HL-60 (cell line): ENCODE results near the gene MAPKAPK3.
A peak's percentile ranks its signal among the peaks of the same experiment; 100 is the strongest.
"Not testable (repeated sequence)": the region's sequence is repeated elsewhere in the genome, so short reads cannot be mapped to it uniquely, and the experiment has no call there.

ENCODE experiments used
- DNase-seq, 2 experiments: peaks; one replicate each; pipeline ENCODE4 v3.0.0-alpha.2; 2010 to 2020; ENCODE audit warnings: low read depth in 1 of 2, low spot score in 1 of 2
- H3K27ac ChIP-seq: fragments of 250-450 bp; sonication (Bioruptor Pico); replicated peaks from 2 replicates; pipeline ENCODE4 v1.5.1; 2020; ENCODE audit warnings: mild to moderate bottlenecking, moderate library complexity
- H3K27me3 ChIP-seq: fragments of 250-450 bp; sonication (Bioruptor Pico); 2 replicates; pipeline ENCODE4 v1.5.1; 2021; ENCODE audit warnings: mild to moderate bottlenecking, moderate library complexity; ENCODE audit not compliant: insufficient read depth, poor library complexity, severe bottlenecking
- H3K4me3 ChIP-seq: replicated peaks from 2 replicates; pipeline ENCODE4 v1.5.1; 2011; ENCODE audit warnings: mild to moderate bottlenecking, control low read depth, low read length; ENCODE audit not compliant: insufficient read depth
- GABPA ChIP-seq: IDR thresholded peaks from 2 replicates; pipeline ENCODE4 v1.6.1; 2012; ENCODE audit warnings: low read depth
- POLR2AphosphoS5 ChIP-seq: IDR thresholded peaks from 2 replicates; pipeline ENCODE4 v1.6.1; 2012; ENCODE audit warnings: low read depth
- REST ChIP-seq: IDR thresholded peaks from 2 replicates; pipeline ENCODE4 v1.6.1; 2012; ENCODE audit warnings: low read depth; ENCODE audit not compliant: insufficient replicate concordance
- SPI1 ChIP-seq: IDR thresholded peaks from 2 replicates; pipeline ENCODE4 v1.6.1; 2012; ENCODE audit warnings: low read depth, mild to moderate bottlenecking, borderline replicate concordance
- TF ChIP-seq, protein P1 (sequence below): IDR thresholded peaks from one replicate; pipeline ENCODE4 v1.5.1; 2011; ENCODE audit warnings: low read length, control low read depth, inconsistent platforms; ENCODE audit not compliant: insufficient read depth

MAPKAPK3 gene

GRCh38 chr3:50665081-50665840 lies 48.3 kb downstream of the MAPKAPK3 start:
- H3K27me3 ChIP-seq: peaks cover 2% of the 10 kb centered on the region
- H3K27ac ChIP-seq: no peak overlapping the region
- H3K4me3 ChIP-seq: no peak overlapping the region
- no peak for TF ChIP-seq GABPA
- no peak for TF ChIP-seq POLR2AphosphoS5
- TF ChIP-seq REST: no peak
- TF ChIP-seq, protein P1, sequence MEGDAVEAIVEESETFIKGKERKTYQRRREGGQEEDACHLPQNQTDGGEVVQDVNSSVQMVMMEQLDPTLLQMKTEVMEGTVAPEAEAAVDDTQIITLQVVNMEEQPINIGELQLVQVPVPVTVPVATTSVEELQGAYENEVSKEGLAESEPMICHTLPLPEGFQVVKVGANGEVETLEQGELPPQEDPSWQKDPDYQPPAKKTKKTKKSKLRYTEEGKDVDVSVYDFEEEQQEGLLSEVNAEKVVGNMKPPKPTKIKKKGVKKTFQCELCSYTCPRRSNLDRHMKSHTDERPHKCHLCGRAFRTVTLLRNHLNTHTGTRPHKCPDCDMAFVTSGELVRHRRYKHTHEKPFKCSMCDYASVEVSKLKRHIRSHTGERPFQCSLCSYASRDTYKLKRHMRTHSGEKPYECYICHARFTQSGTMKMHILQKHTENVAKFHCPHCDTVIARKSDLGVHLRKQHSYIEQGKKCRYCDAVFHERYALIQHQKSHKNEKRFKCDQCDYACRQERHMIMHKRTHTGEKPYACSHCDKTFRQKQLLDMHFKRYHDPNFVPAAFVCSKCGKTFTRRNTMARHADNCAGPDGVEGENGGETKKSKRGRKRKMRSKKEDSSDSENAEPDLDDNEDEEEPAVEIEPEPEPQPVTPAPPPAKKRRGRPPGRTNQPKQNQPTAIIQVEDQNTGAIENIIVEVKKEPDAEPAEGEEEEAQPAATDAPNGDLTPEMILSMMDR: no peak
- peak; percentile 93 for TF ChIP-seq SPI1
- DNase-seq: peak in 1 of 2 experiments; percentile 56

GRCh38 chr3:50665841-50666115 lies 48.8 kb downstream of the MAPKAPK3 start:
- H3K4me3 ChIP-seq, H3K27me3 ChIP-seq, DNase-seq, H3K27ac ChIP-seq: not testable (repeated sequence)

DNA sequence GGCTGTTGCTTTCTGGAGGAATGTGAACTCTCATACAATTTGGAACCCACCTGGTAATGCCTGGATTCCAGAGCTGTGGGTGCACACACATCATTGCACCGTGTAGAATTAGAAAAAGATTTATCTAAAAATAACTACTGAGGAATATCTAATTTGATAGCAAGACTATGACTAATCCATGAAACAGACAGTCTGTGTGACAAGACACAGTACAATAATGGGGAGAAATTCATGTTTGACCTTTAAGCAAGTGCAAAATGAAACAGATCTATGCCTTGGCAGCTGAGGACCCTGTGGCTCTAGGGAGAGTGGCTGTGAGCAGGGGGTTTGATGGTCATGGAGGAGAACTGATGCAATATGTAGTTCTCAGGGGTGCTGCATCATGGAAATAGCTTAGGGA lies 49.9 kb downstream of the MAPKAPK3 start:
- DNase-seq: no peak
- Histone ChIP-seq H3K27ac (no peak overlapping the region), H3K4me3 (no peak overlapping the region), H3K27me3 (peaks cover 7% of the 10 kb centered on the region)
- TF ChIP-seq GABPA: no peak
- no peak for TF ChIP-seq SPI1
- TF ChIP-seq POLR2AphosphoS5: no peak
- TF ChIP-seq, protein P1: no peak

GRCh38 chr3:50671331-50671730 lies 54.4 kb downstream of the MAPKAPK3 start:
- DNase-seq: no peak
- H3K27me3 ChIP-seq: peaks cover 41% of the 10 kb centered on the region
- H3K27ac ChIP-seq: no peak overlapping the region
- H3K4me3 ChIP-seq: no peak overlapping the region
- no peak for TF ChIP-seq GABPA
- no peak for TF ChIP-seq REST

- TF ChIP-seq, protein P1: no peak
- TF ChIP-seq REST: no peak
- Histone ChIP-seq H3K4me3 (no peak overlapping the region), H3K27ac (no peak overlapping the region), H3K27me3 (peaks cover 51% of the 10 kb centered on the region)
- DNase-seq: no peak
Measured at GRCh38 chr3:50672656-50673055, 55.7 kb downstream of the MAPKAPK3 start.
